Mesenchymal stem cell (in vitro differentiated cells and primary cell): Measurements from ENCODE around the gene TOMT.

Source experiments
- DNase-seq: peaks from one replicate; pipeline ENCODE4 v3.0.0-alpha.2; 2013
- H2AFZ ChIP-seq: one replicate; pipeline ENCODE4 v1.6.1; 2013; ENCODE audit warnings: low read depth, mild to moderate bottlenecking, control low read depth, inconsistent platforms, low read length, moderate library complexity
- H2AK5ac ChIP-seq: 2 replicates; pipeline ENCODE4 v1.6.1; 2013; ENCODE audit warnings: low read length, moderate library complexity, mild to moderate bottlenecking, inconsistent platforms; ENCODE audit not compliant: severe bottlenecking
- H2BK120ac ChIP-seq: one replicate; pipeline ENCODE4 v1.6.1; 2013; ENCODE audit warnings: low read depth, mild to moderate bottlenecking, inconsistent platforms, low read length, moderate library complexity
- H2BK12ac ChIP-seq, 2 experiments: one replicate each; pipeline ENCODE4 v1.6.1; 2013; ENCODE audit warnings: inconsistent platforms in 2 of 2, low read length in 2 of 2, mild to moderate bottlenecking in 2 of 2, moderate library complexity in 2 of 2, control low read depth in 1 of 2
- H2BK15ac ChIP-seq: one replicate; pipeline ENCODE4 v1.6.1; 2013; ENCODE audit warnings: mild to moderate bottlenecking, low read depth, inconsistent platforms; ENCODE audit not compliant: poor library complexity, severe bottlenecking
- H2BK5ac ChIP-seq: 2 replicates; pipeline ENCODE4 v1.6.1; 2013; ENCODE audit warnings: low read depth, mild to moderate bottlenecking, low read length, control low read depth, inconsistent platforms; ENCODE audit not compliant: poor library complexity, severe bottlenecking
- H3K14ac ChIP-seq, 2 experiments: one replicate each; pipeline ENCODE4 v1.6.1; 2013; ENCODE audit warnings: inconsistent platforms in 2 of 2, low read length in 2 of 2, control low read depth in 1 of 2, mild to moderate bottlenecking in 1 of 2, moderate library complexity in 1 of 2
- H3K18ac ChIP-seq, 2 experiments: one replicate each; pipeline ENCODE4 v1.6.1; 2013; ENCODE audit warnings: inconsistent platforms in 2 of 2, low read length in 2 of 2, control low read depth in 1 of 2, low read depth in 1 of 2, mild to moderate bottlenecking in 1 of 2
- H3K23ac ChIP-seq, 2 experiments: one replicate each; pipeline ENCODE4 v1.6.1; 2013; ENCODE audit warnings: inconsistent platforms in 2 of 2, low read length in 2 of 2, mild to moderate bottlenecking in 2 of 2, moderate library complexity in 2 of 2, control low read depth in 1 of 2
- H3K27ac ChIP-seq: 2 replicates; pipeline ENCODE4 v1.5.1; 2013; ENCODE audit warnings: mild to moderate bottlenecking, moderate library complexity, low read length, control low read depth, inconsistent platforms; ENCODE audit not compliant: poor library complexity, severe bottlenecking
- H3K27me3 ChIP-seq, 2 experiments: 2 replicates each; pipeline versions ENCODE4 v1.6.1 to v1.7.0; 2013; ENCODE audit warnings: low read length in 2 of 2, mild to moderate bottlenecking in 2 of 2, moderate library complexity in 2 of 2, control low read depth in 1 of 2, inconsistent platforms in 1 of 2; ENCODE audit not compliant: control insufficient read depth in 1 of 2, insufficient read depth in 1 of 2
- H3K36me3 ChIP-seq, 2 experiments: 2 replicates each; pipeline versions ENCODE4 v1.6.1 to v1.7.0; 2013; ENCODE audit warnings: low read length in 2 of 2, control low read depth in 1 of 2, inconsistent platforms in 1 of 2, low read depth in 1 of 2, mild to moderate bottlenecking in 1 of 2; ENCODE audit not compliant: insufficient read depth in 2 of 2, control insufficient read depth in 1 of 2
- H3K4ac ChIP-seq, 2 experiments: one replicate each; pipeline ENCODE4 v1.6.1; 2013; ENCODE audit warnings: inconsistent platforms in 2 of 2, low read length in 2 of 2, mild to moderate bottlenecking in 2 of 2, moderate library complexity in 2 of 2, control low read depth in 1 of 2, low read depth in 1 of 2
- H3K4me1 ChIP-seq: 2 replicates; pipeline ENCODE4 v1.6.1; 2013; ENCODE audit warnings: low read depth, low read length, control low read depth; ENCODE audit not compliant: control insufficient read depth, insufficient read depth
- H3K4me2 ChIP-seq: 2 replicates; pipeline ENCODE4 v1.6.1; 2013; ENCODE audit warnings: low read length, mild to moderate bottlenecking, inconsistent platforms; ENCODE audit not compliant: poor library complexity, severe bottlenecking
- H3K4me3 ChIP-seq, 2 experiments: 2 replicates each; pipeline versions ENCODE4 v1.5.1 to v1.7.0; 2013; ENCODE audit warnings: low read length in 2 of 2, mild to moderate bottlenecking in 2 of 2, control low read depth in 1 of 2, low read depth in 1 of 2; ENCODE audit not compliant: insufficient read depth in 1 of 2
- H3K79me1 ChIP-seq: replicated peaks from 2 replicates; pipeline ENCODE4 v1.6.1; 2013; ENCODE audit warnings: mild to moderate bottlenecking, control low read depth, low read length, inconsistent platforms; ENCODE audit not compliant: poor library complexity, severe bottlenecking
- H3K9ac ChIP-seq: 2 replicates; pipeline ENCODE4 v1.7.0; 2013; ENCODE audit warnings: mild to moderate bottlenecking, low read length, moderate library complexity
- H3K9me3 ChIP-seq: 2 replicates; pipeline ENCODE4 v1.7.0; 2013; ENCODE audit warnings: mild to moderate bottlenecking, low read length; ENCODE audit not compliant: control insufficient read depth
- H4K8ac ChIP-seq: one replicate; pipeline ENCODE4 v1.6.1; 2013; ENCODE audit warnings: inconsistent platforms, mild to moderate bottlenecking, low read length, moderate library complexity
- H4K91ac ChIP-seq: one replicate; pipeline ENCODE4 v1.6.1; 2013; ENCODE audit warnings: mild to moderate bottlenecking, low read length, inconsistent platforms
- WGBS: methylation state at CpG from one replicate; pipeline ENCODE4 v1.1.7; 2013; ENCODE audit warnings: mixed read lengths; 5-methylcytosine and 5-hydroxymethylcytosine counted together

Gene TOMT

DNA sequence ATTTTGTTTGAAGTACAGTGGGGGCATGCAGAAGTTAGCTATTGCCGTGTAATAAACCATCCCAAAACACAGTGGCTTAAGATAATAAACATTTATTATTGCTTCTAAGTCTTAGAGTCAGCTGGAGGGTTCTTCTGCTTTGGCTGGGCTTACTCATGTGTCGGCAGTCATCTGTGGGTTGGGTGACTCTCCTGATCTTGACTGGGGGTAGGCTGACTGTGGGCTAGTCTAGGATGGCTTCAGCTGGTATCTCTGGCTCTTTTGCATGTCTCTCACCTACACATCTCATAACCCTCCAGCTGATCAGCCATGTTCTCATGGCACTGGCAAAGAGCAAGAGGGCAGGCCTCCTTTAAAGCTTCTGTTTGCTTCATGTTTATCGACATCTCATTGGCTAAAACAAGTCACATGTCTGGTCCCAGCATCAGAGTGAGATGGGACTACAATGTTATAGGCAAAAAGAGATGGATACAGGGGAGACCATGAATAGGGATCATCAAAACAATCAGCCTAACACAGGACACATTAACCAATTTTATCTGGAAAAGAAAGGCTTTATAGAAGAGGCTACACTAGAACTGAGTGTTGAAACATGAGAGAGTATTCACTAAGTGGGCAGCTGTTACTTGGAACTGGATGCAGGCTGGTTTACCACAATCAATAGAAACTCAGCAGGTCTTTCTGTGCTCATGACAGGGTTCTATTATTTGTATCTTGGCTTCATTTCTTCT, 19.9 kb upstream of the TOMT start:
- Histone ChIP-seq H3K27ac (no peak overlapping the region), H3K36me3 (peaks cover 6 to 46% of the 10 kb centered on the region in 2 experiments), H2BK120ac (no peak overlapping the region), H3K4me2 (no peak overlapping the region), H3K9ac (no peak overlapping the region), H3K79me1 (peaks cover 19% of the 10 kb centered on the region), H3K4ac (no peak overlapping the region), H3K23ac (no peak overlapping the region), H3K18ac (no peak overlapping the region), H2AK5ac (no peak overlapping the region), H3K27me3 (no peaks in the 10 kb centered on the region), H2BK5ac (no peak overlapping the region), H3K4me1 (peaks cover 2% of the 10 kb centered on the region), H2AFZ (no peak overlapping the region), H3K4me3 (no peak overlapping the region), H3K14ac (no peak overlapping the region), H2BK15ac (no peak overlapping the region), H4K8ac (no peak overlapping the region), H3K9me3 (no peaks in the 10 kb centered on the region), H4K91ac (no peak overlapping the region), H2BK12ac (no peak overlapping the region)
- no peak for DNase-seq
- 100% methylated on average over 1 of the region's 3 CpGs for WGBS

- Histone ChIP-seq H3K4ac (no peak overlapping the region), H2BK5ac (no peak overlapping the region), H3K9ac (peak overlapping the region; percentile 62), H2BK120ac (no peak overlapping the region), H3K27me3 (no peaks in the 10 kb centered on the region), H3K23ac (no peak overlapping the region), H2AK5ac (no peak overlapping the region), H3K79me1 (peaks cover 19% of the 10 kb centered on the region), H4K8ac (no peak overlapping the region), H3K14ac (no peak overlapping the region), H4K91ac (no peak overlapping the region), H3K4me2 (no peak overlapping the region), H2AFZ (no peak overlapping the region), H3K27ac (no peak overlapping the region), H3K4me3 (no peak overlapping the region), H3K9me3 (no peaks in the 10 kb centered on the region), H3K4me1 (peaks cover 2% of the 10 kb centered on the region), H2BK12ac (no peak overlapping the region), H3K36me3 (peaks cover 8 to 52% of the 10 kb centered on the region in 2 experiments), H2BK15ac (no peak overlapping the region), H3K18ac (no peak overlapping the region)
- 92% methylated on average over 4 of the region's 4 CpGs for WGBS
- DNase-seq: peak; percentile 34
Measured at GRCh38 chr11:72088076-72088808, 17.5 kb upstream of the TOMT start.

- no peak overlapping the region for H3K18ac ChIP-seq
Measured at GRCh38 chr11:72091292-72091691, 14.4 kb upstream of the TOMT start.

GRCh38 chr11:72098741-72099140, 7.0 kb upstream of the TOMT start:
- Histone ChIP-seq H3K23ac (no peak overlapping the region), H2BK15ac (no peak overlapping the region), H2AK5ac (no peak overlapping the region), H3K27ac (no peak overlapping the region), H3K9me3 (no peaks in the 10 kb centered on the region), H3K79me1 (peaks cover 41% of the 10 kb centered on the region), H3K4me3 (no peak overlapping the region), H3K36me3 (peaks cover 38 to 64% of the 10 kb centered on the region in 2 experiments), H3K18ac (no peak overlapping the region), H2BK12ac (no peak overlapping the region), H4K8ac (no peak overlapping the region), H3K27me3 (no peaks in the 10 kb centered on the region), H4K91ac (no peak overlapping the region), H3K4me2 (no peak overlapping the region), H2BK5ac (no peak overlapping the region), H3K4ac (no peak overlapping the region), H2BK120ac (no peak overlapping the region), H3K4me1 (peaks cover 10% of the 10 kb centered on the region), H2AFZ (no peak overlapping the region), H3K14ac (no peak overlapping the region), H3K9ac (no peak overlapping the region)
- DNase-seq: no peak
- 100% methylated on average over 3 of the region's 3 CpGs for WGBS

More at GRCh38 chr11:72091292-72091691, 14.4 kb upstream of the TOMT start:
- Histone ChIP-seq H3K79me1 (peaks cover 23% of the 10 kb centered on the region), H2AK5ac (no peak overlapping the region), H3K23ac (no peak overlapping the region), H2BK120ac (no peak overlapping the region), H3K4ac (no peak overlapping the region), H3K9ac (peak overlapping the region; percentile 46), H2AFZ (no peak overlapping the region), H3K27me3 (no peaks in the 10 kb centered on the region), H2BK12ac (no peak overlapping the region), H3K4me3 (no peak overlapping the region), H3K4me2 (no peak overlapping the region), H3K36me3 (peaks cover 20 to 59% of the 10 kb centered on the region in 2 experiments), H4K8ac (no peak overlapping the region), H2BK5ac (no peak overlapping the region), H3K14ac (no peak overlapping the region), H3K4me1 (peaks cover 2% of the 10 kb centered on the region), H4K91ac (no peak overlapping the region), H3K27ac (no peak overlapping the region), H3K9me3 (no peaks in the 10 kb centered on the region), H2BK15ac (no peak overlapping the region)
- DNase-seq: peak; percentile 72
- WGBS: 67% methylated on average over 3 of the region's 4 CpGs
